Fibroblast of villous mesenchyme (primary cell): Measurements from ENCODE around the gene GLIS1. TPM values are rescaled to one million over a fixed set of nuclear protein-coding genes. Genes with fewer than 3 reads are reported as not detected.

ENCODE experiments used
- DNase-seq: peaks from one replicate; pipeline ENCODE4 v3.0.0-alpha.2; 2010; ENCODE audit warnings: low read depth
- H3K4me3 ChIP-seq: 2 replicates; pipeline ENCODE4 v1.5.1; 2011; ENCODE audit warnings: low read depth, mild to moderate bottlenecking, low read length
- CTCF ChIP-seq: IDR thresholded peaks from 2 replicates; pipeline ENCODE4 v1.5.1; 2012; ENCODE audit warnings: low read depth, mild to moderate bottlenecking, low read length; ENCODE audit not compliant: insufficient read depth
- total RNA-seq: library from RNA; depleted of rRNA; stranded (reverse); fragments of >200 nt; gene quantifications from 2 replicates; pipeline ENCODE4 v1.2.3, GENCODE V29; 2012

Gene GLIS1
- total RNA-seq, 1 donor, result 0.43 TPM

DNA sequence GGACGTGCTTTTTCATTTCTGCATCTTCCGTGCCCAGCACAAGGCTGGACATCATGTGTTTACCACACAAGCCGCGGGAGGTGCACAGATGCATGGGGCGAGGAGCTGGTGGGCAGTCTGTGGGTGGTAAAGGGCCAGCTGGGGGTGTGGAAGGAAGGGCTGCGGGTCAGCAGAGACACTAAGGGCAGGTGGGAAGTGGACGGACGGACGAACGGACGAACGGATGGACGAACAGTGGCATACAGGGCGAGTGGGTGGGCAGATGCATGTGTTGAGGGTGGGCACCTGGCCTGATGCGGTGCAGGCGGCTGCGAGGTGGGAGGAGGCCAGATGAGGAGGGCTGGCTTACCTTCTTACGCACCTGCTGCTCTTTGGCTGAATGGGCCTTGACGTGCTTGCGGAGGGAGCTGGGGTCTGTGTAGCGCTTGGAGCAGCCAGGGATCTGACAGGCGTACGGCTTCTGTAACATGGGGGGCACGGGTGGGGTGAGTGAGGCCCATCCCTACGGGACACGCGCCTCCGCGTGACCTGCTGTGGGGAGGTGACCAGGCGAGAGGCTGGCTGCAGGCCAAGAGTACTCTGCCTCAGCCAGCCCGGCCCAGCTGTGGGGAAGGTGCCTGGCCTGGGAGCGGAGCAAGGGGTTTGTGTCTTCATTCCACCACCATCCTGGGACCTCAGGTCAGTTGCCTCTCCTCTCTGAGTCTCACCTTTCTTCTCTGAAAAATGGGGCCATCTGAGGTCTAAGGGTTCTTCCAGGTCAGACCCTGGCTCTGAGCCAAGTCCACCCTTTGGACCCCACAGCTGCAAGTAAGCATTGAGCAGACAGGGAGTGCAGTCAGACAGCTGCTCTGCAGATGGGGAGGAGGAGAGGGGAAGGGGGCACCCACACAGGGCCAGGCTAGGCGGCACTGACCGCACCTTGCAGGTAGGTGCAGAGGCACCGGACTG is 214.3 kb downstream of the GLIS1 start:
- TF ChIP-seq CTCF, result no peak
- H3K4me3 ChIP-seq, result no peak overlapping the region
- DNase-seq, result no peak

DNA sequence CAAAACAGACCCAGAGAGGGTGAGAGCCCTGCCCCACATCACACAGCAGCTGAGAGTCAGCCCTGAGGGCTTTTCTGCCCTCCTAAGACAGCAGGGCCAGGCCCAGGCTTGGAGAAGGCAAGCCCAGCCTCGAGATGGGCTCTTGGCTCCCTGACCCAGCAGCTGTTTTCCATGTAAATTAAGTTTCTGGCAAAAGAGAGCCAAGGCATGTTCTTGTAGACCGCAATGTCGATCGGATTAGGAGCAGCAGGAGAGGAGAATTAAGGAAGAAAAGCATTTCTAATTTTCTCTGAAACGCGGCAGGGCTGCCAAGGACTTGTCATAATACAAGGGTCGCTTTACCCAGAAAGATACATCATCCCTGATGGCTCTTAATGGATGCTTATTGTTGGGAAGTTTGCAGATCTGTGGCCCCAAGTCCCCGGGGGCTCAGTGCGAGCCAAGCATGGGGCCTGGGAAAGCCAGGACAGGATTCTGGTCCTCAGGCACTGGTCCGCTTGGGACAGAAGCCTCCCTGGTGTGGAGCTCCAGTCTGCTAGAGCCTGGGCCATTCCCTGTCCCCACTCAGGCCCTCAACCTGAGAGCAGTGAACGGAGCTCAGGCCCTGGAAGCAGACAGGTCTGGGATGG is 216.9 kb downstream of the GLIS1 start:
- H3K4me3 ChIP-seq, result no peak overlapping the region
- DNase-seq, result peak; percentile 28
- TF ChIP-seq CTCF, result no peak

DNA sequence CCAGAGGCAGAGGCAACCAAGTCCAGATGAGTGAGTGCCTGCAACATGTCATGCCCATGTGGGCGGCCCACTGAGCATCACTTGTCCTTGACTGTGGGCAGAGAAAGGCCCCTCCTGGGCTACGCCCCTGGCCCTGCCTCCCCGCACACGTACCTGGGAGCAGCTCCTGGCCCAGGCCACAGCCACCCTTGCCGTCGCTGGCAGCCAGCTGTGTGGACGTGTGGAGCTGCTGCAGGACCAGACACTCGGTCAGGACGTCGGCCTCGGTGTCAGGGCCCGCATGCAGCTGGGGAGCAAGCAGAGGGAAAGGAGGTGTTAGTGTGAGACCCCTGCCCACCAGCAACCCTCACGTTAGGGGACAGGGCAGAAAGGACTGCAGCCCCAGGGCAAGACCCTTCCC is 218.5 kb downstream of the GLIS1 start:
- DNase-seq, result no peak
- TF ChIP-seq CTCF, result no peak
- no peak overlapping the region for H3K4me3 ChIP-seq

GRCh38 chr1:53519421-53519820 is 219.5 kb downstream of the GLIS1 start:
- TF ChIP-seq CTCF, result no peak
- no peak for DNase-seq
- H3K4me3 ChIP-seq, result no peak overlapping the region

- H3K4me3 ChIP-seq, result no peak overlapping the region
- DNase-seq, result no peak
- TF ChIP-seq CTCF, result no peak
Observed at GRCh38 chr1:53518775-53519174, 220.2 kb downstream of the GLIS1 start.

- peak; percentile 36 for DNase-seq
- no peak overlapping the region for H3K4me3 ChIP-seq
- no peak for TF ChIP-seq CTCF
Observed at GRCh38 chr1:53517821-53518352, 221.1 kb downstream of the GLIS1 start.
